Esophagus muscularis mucosa (tissue), 4 donors: ENCODE measurements around the gene DYNLT2. TPM values are rescaled to one million over a fixed set of nuclear protein-coding genes. Genes with fewer than 3 reads are reported as not detected.

Experiments
- DNase-seq: peaks from one replicate; pipeline ENCODE4 v3.0.0-alpha.2; 2017; ENCODE audit errors: extremely low spot score
- H3K27ac ChIP-seq, 4 donors: fragments of 200-600 bp; sonication (generic); replicated peaks in 1 of 4; 1 replicate in 3 of 4; 2 replicates in 1 of 4; pipeline ENCODE4 v1.5.1; 2016 to 2019; ENCODE audit warnings: mild to moderate bottlenecking in 1 of 4
- H3K27me3 ChIP-seq, 4 donors: fragments of 200-600 bp; sonication (generic); one replicate each; pipeline versions ENCODE4 v1.5.1 to v1.6.0; 2016 to 2019
- H3K36me3 ChIP-seq, 4 donors: fragments of 200-600 bp; sonication (generic); one replicate each; pipeline ENCODE4 v1.5.1; 2016 to 2019
- H3K4me1 ChIP-seq, 4 donors: fragments of 200-600 bp; sonication (generic); one replicate each; pipeline ENCODE4 v1.5.1; 2016 to 2019
- H3K4me3 ChIP-seq, 4 donors: fragments of 200-600 bp; sonication (generic); 1 replicate in 2 of 4; 2 replicates in 2 of 4; pipeline ENCODE4 v1.5.1; 2016 to 2019; ENCODE audit warnings: mild to moderate bottlenecking in 4 of 4, moderate library complexity in 1 of 4
- H3K9me3 ChIP-seq, 4 donors: fragments of 200-600 bp; sonication (generic); 1 replicate in 3 of 4; 2 replicates in 1 of 4; pipeline ENCODE4 v1.5.1; 2016 to 2019
- EP300 ChIP-seq: sonication (generic); formaldehyde crosslinking; IDR thresholded peaks from one replicate; pipeline ENCODE4 v1.6.1; 2017; ENCODE audit warnings: antibody characterized with exemption
- POLR2A ChIP-seq: fragments of 450-650 bp; IDR thresholded peaks from one replicate; pipeline ENCODE4 v1.6.1; 2017; ENCODE audit warnings: antibody characterized with exemption, moderate library complexity, mild to moderate bottlenecking, low read depth
- POLR2AphosphoS5 ChIP-seq, 2 donors: sonication (generic); formaldehyde crosslinking; IDR thresholded peaks; one replicate each; pipeline ENCODE4 v1.6.1; 2017; ENCODE audit warnings: antibody characterized with exemption in 2 of 2
- WGBS: methylation state at CpG from one replicate; pipeline ENCODE4 v1.1.5; 2018; 5-methylcytosine and 5-hydroxymethylcytosine counted together
- intact Hi-C: fragments of 100-400 bp; cut with DNase I; formaldehyde crosslinking; loops from one replicate; pipeline ENCODE4 v1.15.1; 2023
- total RNA-seq, 4 donors: library from RNA; depleted of rRNA; stranded (reverse); fragments of >200 nt; gene quantifications; one replicate each; pipeline versions ENCODE4 v1.1.0 to v1.2.1, GENCODE V29; 2016
- TF ChIP-seq, protein P1 (sequence below), 3 experiments: fragments of 200-600 bp in 2 of 3; fragments of 450-650 bp in 1 of 3; sonication (generic) in 2 of 3; IDR thresholded peaks; one replicate each; pipeline ENCODE4 v1.5.1; 2017 to 2019; ENCODE audit warnings: antibody characterized with exemption in 3 of 3, mild to moderate bottlenecking in 2 of 3, moderate library complexity in 1 of 3

DYNLT2 gene
- total RNA-seq, 4 donors from 2014 or later = 0.57 to 3.3 (median 1.5) TPM

DNA sequence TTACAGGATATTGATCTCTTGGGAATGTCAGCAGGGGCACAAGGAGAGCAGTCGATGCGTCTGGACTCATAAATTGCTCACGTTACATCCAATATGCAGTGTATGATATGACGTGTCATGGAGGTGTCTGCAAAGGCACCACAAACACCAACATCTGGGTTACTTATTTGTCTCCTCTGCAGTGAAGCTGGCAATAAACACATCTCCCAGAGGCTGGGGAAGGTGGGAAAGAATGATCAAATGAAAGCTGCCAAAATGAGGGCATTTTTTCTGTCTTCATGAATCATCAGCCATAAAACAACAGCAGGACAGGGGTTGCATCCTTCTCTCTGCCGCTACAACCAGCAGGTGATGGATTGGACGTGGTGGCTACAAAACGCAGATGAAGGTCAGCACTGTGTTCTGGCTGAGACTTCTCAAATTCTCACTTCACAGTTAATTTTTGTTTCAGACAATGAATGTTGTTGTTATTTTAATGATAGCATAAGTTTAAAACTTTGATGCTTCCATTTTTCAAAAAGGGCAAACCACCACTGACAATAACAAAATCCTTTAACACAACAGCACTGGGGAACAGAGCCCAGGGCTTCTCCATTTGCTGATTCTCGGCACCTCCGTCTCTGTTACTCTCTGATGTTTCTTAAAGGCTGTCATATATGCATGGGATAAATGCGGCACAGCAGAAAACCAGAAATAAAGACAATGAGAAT lies 47.5 kb upstream of the DYNLT2 start:
- intact Hi-C loops = no loop called here
- TF ChIP-seq, protein P1, sequence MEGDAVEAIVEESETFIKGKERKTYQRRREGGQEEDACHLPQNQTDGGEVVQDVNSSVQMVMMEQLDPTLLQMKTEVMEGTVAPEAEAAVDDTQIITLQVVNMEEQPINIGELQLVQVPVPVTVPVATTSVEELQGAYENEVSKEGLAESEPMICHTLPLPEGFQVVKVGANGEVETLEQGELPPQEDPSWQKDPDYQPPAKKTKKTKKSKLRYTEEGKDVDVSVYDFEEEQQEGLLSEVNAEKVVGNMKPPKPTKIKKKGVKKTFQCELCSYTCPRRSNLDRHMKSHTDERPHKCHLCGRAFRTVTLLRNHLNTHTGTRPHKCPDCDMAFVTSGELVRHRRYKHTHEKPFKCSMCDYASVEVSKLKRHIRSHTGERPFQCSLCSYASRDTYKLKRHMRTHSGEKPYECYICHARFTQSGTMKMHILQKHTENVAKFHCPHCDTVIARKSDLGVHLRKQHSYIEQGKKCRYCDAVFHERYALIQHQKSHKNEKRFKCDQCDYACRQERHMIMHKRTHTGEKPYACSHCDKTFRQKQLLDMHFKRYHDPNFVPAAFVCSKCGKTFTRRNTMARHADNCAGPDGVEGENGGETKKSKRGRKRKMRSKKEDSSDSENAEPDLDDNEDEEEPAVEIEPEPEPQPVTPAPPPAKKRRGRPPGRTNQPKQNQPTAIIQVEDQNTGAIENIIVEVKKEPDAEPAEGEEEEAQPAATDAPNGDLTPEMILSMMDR (IDR thresholded peaks at IDR 0.05) = no peak
- TF ChIP-seq POLR2AphosphoS5 (IDR thresholded peaks at IDR 0.05) (no peak), POLR2A (no peak), EP300 (no peak)
- H3K27ac ChIP-seq = no peak overlapping the region

DNA sequence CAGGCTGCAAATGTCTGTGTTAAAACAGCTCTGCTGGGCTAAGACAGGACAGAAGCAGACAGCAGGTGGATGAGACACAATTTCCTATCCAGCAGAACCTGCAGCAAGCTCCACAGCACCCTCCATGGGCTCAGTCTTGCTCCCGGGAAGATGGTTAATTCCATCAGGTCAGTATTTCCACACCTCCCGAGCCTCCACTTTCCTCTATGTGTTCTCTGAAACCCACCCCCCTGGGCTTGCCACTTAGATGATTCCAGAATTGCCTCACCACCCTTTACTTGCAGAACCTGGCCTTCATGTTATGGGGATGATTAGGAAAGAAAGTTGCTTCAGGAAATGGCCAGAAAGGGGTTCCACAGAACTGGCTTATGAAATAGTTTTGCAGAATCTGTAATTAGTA lies 43.8 kb upstream of the DYNLT2 start:
- Histone ChIP-seq H3K4me3 (no peak overlapping the region), H3K27me3 (no peaks in the 10 kb centered on the region), H3K36me3 (no peaks in the 10 kb centered on the region), H3K4me1 (peaks cover 8 to 23% (median 17%) of the 10 kb centered on the region in 4 donors), H3K27ac (no peak overlapping the region), H3K9me3 (no peaks in the 10 kb centered on the region)
- WGBS = 74% methylated on average over 2 of the region's 2 CpGs
- DNase-seq = peak; percentile 89
- no peak for TF ChIP-seq POLR2A
- intact Hi-C loops = no loop called here

More for the DNA sequence above, 47.5 kb upstream of the DYNLT2 start:
- no peak overlapping the region for H3K4me3 ChIP-seq
- peaks cover 0 to 7% (median 0%) of the 10 kb centered on the region in 4 donors for H3K27me3 ChIP-seq
- no peaks in the 10 kb centered on the region for H3K36me3 ChIP-seq
- WGBS = 85% methylated on average over 10 of the region's 10 CpGs
- no peaks in the 10 kb centered on the region for H3K9me3 ChIP-seq
- peak; percentile 70 for DNase-seq
- peaks cover 0 to 20% (median 18%) of the 10 kb centered on the region in 4 donors for H3K4me1 ChIP-seq

DNA sequence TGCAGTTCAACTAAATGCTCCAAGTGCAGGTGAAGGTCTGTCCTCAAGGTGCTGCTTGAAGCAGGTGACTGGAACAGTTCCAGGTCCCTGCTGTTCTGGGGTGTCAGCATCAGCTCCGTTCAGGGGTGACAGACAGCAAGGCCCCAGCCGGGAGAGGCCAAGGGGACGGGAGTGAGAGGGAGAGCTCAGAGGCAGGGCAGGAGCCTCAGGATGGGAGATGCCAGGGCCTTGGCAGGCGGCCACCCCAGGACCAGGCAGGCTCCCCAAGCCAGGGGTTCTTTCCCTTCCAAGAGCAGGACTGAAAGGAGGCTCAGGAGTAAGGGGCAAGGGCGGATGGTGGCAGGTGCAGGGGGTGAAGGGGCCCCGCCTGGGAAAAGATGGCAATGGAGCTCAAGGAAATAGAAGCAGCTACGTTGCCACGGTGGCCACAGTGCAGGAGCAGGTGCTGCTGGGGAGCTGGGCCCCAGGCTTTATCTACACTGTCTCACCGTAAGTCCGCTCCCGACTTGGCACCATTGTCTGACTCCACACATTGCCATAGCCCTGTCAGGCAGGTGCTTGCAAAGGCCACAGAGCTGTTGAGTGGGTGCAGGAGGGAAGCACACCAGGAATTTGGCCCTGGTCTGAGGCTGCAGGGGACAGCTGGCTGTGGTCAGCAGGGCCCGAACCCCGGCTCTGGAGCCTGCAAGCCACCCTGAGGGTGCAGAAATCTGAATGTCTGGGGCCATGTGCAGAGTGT lies 43.1 kb upstream of the DYNLT2 start:
- Histone ChIP-seq H3K9me3 (no peaks in the 10 kb centered on the region), H3K27me3 (no peaks in the 10 kb centered on the region), H3K4me1 (peaks cover 14 to 22% (median 18%) of the 10 kb centered on the region in 4 donors), H3K4me3 (no peak overlapping the region), H3K36me3 (no peaks in the 10 kb centered on the region), H3K27ac (no peak overlapping the region)
- TF ChIP-seq POLR2A = no peak
- no peak for TF ChIP-seq POLR2AphosphoS5 (IDR thresholded peaks at IDR 0.05)
- no peak for TF ChIP-seq EP300
- TF ChIP-seq, protein P1 (IDR thresholded peaks at IDR 0.05) = no peak
- intact Hi-C loops = loop anchor here (5.0 kb wide), 1 partner anchor 733 kb away; no protein-coding TSS in a partner anchor
- 86% methylated on average over 13 of the region's 13 CpGs for WGBS
- peak; percentile 57 for DNase-seq

DNA sequence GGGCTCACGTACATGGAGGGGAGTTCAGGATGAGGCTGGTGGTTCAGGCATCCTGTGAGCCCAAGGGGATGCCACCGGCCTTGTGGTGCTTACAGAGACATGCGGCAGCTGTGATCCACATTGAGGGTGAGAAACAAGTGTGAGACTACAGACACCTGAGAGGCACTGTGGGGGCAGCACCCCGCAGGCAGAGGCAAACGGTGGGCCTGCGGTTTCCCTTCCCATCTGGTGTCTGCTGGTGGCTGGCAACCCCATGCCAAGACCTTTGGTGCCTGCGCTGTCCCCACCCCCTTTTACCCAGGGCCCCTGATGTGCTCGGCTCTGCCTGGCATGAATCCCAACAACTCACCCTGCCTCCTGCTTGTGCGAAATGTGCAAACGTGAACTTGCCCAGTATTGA lies 42.0 kb upstream of the DYNLT2 start:
- Histone ChIP-seq H3K4me3 (no peak overlapping the region), H3K27ac (no peak overlapping the region), H3K4me1 (peaks cover 14 to 25% (median 23%) of the 10 kb centered on the region in 4 donors), H3K36me3 (no peaks in the 10 kb centered on the region), H3K27me3 (no peaks in the 10 kb centered on the region), H3K9me3 (no peaks in the 10 kb centered on the region)
- TF ChIP-seq POLR2A (no peak), POLR2AphosphoS5 (IDR thresholded peaks at IDR 0.05) (no peak), EP300 (no peak)
- TF ChIP-seq, protein P1 (IDR thresholded peaks at IDR 0.05) = no peak
- DNase-seq = peak; percentile 64
- 83% methylated on average over 10 of the region's 10 CpGs for WGBS
- intact Hi-C loops = loop anchor here (5.0 kb wide), 1 partner anchor 734 kb away; no protein-coding TSS in a partner anchor
